HG03457 (cell line): ENCODE data around the gene LRP1B.
"Not testable (repeated sequence)": the region's sequence is repeated elsewhere in the genome, so short reads cannot be mapped to it uniquely, and the experiment has no call there.

Experiments used
- ATAC-seq: cut with Tn5 transposase; IDR thresholded peaks from one replicate; pipeline ENCODE4 v1.9.1; 2021; ENCODE audit warnings: moderate number of reproducible peaks; ENCODE audit not compliant: unreplicated experiment

The LRP1B gene

DNA sequence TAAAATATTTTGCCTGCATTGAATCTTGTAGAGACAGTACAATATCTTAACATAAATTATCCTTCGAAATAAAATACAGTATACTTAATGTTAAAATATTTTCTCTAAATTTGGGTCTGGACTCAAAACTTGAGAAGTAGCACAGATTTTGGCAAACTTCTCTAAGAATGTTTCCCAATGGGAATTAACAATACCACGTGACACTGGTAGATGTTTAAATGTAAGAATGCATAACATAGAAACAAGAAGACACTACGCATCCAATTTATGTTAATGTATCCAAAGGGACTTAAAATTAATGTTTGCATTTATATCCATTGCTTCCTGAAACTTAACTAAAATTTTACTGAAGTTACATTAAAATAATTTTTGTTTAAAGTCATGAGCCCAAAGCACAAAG lies 1460.9 kb downstream of the LRP1B start:
- no peak for ATAC-seq

DNA sequence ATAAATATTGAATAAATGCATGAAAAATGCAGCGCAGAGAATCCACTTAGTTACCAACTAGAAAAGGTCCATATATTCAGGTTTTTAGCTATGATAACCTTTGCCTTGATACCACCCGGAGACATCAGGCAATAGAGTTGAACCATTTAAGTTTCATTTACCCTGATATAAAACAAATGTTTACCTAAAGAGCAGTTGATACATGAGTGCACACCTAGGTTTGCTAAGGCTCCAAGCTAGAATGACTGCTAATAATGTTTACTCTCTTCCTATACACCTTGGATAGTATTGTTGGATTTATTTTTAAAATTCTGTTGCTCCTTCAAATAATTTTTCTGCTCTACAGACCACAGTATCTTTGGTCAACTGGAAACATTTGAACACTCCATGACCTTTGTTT lies 1463.6 kb downstream of the LRP1B start:
- ATAC-seq, result no peak

DNA sequence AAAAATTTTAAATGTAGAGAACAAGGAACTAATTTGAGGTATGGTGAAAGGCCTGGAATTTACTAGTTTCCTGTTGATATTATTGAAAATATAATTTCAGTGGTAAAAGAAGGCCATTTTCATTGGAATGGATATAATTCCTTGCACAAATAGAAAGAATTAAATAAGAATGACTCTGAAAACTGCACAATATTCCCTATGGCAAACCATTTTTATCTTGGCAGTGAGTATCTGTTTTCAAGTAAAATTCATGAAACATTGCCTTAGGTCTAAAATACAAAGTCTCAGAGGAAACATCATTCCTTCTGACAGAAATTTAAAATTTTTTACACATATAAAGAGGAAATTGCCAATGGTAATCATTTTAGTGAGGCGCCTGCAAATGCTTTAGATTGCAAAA lies 1468.3 kb downstream of the LRP1B start:
- no peak for ATAC-seq

DNA sequence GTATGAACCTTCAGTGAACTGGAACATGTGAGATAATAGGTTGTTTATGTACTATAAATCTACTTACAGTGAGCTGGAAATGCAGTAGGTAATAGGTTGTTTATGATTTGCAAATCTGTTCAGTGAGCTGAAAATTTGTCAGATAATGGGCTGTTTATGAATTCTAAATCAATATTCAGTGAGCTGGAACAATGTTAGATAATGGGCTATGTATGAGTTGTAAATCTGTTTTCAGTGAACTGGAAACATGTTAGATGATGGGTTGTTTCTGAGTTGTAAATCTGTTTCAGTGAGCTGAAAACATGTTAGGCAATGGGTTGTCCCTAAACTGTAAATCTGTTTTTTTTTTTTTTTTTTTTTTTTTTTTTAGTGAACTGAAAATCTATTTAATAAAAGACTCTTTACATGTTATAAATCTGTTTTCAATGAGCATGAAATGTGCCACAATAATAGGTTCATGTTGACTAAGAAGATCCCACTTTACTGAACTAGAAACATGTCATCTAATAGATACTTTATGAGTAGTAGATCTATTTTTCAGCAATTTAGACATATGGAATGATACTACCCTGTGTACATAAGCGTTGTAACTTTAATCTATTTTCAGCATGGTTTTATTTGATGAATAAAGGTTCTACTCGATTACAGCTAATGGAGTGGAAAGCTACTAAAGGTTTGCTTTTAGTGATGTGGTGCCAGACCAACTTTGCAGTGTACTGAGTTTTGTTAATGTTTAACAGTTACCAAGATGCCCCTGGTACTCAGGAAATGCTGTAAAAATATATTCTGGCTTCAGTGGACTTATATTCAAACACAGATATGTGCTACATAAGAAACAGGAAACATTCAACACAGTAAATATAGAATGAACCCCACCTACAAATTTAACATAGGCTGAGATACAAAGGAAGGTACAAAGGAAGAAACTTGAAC lies 1471.8 kb downstream of the LRP1B start:
- no peak for ATAC-seq

DNA sequence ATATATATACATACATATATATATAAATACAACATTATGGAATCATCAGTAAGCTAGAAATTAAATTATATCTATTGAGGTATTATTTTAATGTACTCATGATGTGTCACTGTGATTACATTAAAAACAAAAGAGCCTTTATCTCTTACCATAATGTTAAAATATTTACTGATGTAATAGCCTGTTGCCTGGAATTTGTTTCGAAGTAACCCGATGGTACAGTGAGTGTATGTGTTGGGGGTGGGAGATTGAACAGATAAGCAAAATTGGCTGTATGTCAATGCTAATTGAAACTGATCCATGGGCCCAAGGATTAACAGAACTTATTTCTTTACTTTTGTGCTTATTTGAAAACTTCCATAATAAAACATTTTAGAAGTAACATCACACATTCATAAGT lies 1473.2 kb downstream of the LRP1B start:
- ATAC-seq, result no peak

DNA sequence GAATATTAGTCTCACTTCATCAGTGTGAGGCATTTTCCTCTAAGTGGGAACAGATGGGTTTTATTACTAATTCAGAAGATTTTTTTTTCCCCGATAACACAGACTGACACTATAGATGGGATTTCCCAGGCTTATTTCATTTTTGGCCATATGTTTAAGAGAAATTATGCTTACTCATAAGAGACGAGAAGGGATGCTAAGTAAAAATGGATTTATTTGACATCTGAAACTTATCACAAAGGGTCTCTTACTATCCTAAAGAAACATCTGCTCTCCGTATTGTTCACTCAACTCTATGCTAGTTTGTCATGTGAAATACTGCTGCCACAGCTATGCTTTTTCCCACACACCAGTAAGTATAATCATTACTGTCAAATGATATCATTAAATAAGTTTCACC lies 1476.3 kb downstream of the LRP1B start:
- no peak for ATAC-seq

DNA sequence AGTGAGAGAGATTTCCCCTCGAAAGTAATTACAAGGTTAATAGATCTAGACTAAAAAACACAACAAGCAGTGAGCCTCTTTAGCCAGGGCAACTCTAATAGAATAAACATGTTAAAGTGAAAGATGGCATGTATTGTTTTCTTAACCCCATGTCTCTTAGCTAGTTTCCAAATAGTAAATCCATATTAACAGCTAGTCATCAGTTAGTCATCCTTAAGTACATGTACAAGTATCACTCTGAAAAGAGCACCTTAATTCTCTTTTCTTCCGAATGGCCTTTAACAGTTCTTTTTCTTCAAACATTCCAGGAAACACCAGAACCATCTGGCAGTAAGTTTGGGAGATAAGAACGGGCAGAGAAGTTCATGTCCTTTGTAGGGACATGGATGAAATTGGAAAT lies 1480.0 kb downstream of the LRP1B start:
- ATAC-seq, result no peak

DNA sequence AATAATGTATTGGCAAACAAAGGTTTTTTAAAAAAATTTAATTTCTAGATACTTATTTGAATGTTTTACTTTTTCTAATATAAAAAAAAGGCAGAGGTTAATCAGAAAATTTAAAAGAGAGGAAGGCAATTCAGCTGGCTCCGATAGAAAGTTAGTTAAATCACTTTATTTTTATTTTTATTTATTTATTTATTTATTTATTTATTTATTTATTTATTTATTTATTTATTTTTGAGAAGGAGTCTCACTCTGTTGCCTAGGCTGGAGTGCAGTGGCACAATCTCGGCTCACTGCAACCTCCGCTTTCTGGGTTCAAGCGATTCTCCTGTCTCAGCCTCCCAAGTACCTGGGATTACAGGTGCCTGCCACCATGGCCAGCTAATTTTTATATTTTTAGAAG lies 1480.7 kb downstream of the LRP1B start:
- ATAC-seq, result not testable (repeated sequence)

DNA sequence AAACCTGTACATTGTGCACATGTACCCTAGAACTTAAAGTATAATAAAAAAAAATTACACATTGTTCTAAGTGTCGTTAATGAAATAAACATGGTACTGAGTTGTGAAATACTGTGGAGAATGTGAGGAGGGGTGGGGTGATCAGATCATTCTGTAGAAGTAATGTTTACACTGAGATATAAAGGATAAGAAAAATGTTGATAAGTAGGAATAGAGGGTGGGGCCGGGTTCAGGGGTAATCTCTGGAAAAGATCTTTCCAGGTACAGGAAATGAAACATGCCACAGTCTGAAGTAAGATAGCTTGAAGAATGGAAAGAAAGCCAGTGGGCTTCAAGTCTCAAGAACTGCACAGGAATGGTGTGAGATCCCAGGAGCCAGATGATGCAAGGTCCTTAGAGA lies 1482.4 kb downstream of the LRP1B start:
- no peak for ATAC-seq

DNA sequence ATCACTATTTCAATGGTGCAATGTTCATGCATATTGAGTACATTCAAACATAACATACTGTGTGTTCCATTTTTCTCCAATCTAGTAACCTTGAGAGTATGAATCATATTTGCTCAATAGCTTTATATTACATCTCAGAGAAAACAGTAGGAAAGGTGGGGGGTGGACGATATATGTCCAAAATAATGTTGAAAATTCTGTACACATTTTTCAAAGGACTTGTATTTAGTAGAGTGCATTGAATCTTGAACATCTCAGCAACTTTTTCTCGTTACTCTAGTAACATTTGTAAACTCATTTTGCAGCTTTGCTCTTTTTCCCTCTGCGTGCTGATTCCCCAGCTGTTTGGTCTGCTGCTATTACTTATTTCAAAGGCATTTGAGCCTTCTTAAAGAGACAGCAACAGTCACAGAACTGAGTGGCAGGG lies 1487.0 kb downstream of the LRP1B start:
- ATAC-seq, result no peak

DNA sequence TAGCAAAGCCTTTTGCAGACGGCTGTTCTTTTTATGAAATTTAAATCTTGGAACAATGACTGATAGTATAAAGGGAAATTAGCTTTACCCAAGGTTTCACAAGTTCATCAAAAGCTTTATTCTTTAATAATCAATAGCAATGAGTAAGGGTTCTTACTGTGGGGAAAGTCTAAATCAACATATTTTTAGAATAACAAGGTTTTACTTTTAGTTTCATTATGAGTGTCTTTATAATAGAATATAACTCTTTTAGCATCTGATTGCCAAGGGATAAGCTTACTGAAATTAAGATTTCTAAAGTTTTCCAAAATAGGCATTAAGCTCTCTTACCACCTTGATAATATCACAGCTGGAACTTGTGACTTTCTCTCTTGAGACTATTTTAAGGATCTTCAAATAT lies 1489.7 kb downstream of the LRP1B start:
- ATAC-seq, result peak; percentile 68

DNA sequence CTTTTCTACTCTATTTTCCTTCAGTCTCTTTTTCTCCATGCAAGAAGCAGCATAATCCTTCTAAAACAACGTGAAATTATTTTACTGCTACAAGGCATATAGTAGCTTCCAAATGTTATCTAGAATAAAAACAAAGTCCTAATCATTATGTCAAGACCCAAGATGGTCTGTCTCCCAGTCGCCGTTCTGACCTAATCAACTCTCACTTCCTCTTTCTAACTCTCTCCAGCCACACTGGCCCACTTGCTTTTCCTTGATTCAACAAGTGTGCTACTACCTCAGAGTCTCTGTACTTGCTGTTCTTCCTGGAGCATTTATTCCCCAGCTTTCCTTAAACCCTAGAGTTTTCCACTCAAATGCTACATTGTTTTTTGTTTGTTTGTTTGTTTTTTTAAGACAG lies 1491.2 kb downstream of the LRP1B start:
- ATAC-seq, result peak; percentile 71

DNA sequence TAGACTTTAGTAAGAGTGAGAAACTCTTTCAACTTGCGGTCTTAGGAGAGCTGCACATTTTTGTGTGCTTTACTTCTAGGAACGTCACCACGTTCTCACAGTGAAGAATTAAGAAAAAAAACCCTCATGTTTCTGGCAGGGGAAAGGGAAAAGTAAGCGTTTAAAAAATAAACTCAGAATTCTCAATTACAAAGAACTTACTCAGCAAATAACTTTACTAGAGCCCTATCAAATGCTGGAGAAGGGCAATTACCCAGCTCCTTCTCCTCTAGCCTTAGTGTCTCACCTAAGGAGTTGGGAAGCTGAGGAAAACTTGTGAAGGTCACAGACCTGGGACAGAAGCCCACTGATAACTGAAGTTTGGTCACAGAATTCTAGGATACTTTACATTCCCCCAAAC lies 1500.3 kb downstream of the LRP1B start:
- ATAC-seq, result no peak

DNA sequence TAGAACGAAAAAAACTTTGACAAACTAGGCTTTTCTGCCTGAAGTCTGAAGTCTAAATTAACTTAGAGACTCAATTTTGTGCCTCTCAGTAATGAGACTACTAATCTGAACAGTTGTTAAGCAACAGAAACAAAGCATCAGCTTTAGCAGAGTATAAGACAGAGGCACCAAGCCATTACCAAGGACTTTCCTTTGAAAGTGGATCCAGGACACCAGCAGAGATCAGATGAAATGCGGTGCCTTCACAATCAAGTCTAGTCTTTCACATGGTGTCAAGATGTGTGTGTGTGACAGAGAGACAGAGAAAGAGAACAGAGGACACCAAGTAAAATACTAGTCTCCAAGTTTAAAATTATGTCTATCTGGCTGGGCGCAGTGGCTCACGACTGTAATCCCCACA lies 1502.9 kb downstream of the LRP1B start:
- ATAC-seq, result no peak

DNA sequence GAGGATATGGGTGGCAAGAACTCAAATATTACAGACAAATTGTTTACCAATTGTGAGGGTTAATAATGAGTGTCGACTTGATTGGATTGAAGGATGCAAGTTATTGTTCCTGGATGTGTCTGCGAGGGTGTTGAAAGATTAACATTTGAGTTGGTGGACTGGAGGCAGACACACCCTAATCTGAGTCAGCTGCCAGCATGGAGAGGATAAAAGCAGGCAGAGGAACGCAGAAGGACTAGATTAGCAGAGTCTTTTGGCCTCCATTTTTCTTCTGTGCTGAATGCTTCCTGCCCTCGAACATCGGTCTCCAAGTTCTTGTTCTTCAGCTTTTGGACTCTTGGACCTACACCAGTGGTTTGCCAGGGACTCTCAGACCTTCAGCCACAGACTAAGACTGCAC lies 1503.7 kb downstream of the LRP1B start:
- no peak for ATAC-seq

DNA sequence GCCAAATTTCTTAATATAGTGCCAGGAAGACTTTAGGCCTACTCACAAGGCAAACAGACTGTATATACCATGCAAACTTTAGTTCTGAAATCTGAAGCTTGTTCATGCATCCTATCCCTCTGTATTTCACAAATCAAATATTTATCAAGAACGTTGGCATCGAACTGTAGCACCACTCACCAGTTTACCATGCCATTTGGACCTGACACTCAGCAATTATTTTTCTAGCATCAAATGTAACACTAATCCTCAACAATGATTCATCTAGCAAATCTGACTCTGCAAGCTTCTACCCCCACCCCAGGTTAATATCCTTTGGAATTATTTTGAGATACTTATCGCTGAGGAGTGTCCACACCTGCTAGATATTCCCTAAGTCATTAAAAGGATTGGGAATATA lies 1506.6 kb downstream of the LRP1B start:
- no peak for ATAC-seq

DNA sequence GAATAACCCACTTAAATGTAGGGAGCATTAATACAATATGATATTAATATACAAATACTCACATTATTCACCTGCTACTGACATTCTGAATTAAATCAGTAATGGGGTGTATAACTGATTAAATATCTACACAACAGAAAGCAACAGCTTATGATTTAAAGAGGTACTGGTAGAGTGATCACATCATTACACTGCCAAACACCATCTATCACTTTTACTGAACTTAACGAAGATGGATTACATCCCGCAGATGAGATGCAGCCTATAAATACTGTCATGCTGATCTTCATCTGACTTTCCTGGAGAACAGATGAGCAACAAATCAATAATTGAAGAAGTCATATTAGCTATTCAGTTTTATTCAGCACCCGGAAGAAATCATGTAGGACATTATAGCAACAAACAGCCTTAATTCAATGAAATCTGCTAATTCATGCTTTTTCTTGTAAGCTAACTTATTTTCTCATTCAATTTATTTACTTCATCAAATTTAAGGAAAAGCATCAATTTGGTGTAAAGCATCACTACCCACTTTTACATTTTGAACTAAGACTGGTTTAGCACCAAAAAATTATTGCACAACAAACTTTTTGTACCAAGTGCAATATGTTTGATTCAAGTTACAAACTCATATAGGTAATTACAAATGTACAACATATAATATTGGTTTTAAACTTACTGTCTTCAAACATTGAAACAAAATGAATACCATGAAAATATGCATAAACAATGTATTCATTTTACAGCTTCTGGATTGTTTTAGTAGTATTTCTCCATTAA lies 1509.0 kb downstream of the LRP1B start:
- ATAC-seq, result no peak

DNA sequence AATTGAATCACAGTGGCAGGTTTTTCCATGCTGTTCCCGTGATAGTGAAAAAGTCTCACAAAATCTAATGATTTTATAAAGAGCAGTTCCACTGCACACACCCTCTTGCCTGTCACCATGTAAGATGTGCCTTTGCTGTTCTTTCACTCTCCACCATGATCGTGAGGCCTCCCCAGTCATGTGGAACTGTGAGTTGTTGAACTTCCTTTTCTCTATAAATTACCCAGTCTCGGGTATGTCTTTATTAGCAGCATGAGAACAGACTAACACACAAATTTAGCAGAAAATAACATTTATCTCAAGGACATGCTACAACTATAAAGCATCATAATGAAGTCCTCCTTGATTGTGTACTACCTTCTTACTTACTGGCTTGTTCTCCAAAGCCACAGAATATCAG lies 1526.0 kb downstream of the LRP1B start:
- no peak for ATAC-seq

DNA sequence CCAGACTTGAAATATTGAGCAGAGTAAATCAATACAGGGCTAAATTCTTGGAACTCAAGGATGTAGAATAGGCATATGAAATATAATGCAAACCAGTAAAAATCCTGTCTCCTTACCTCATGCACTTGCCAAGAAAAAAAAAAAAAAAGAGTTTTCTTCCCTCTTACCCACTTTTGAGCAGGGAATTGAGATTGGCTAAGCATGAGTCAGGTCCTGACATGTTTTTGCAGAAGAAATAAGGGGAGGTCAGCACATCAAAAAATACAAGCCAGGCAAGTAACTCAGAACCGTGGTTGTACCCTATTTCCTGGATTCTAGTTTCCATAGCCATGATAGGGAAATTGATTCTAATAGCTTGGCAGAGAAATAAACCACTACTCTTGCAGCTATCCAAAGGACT lies 1526.7 kb downstream of the LRP1B start:
- no peak for ATAC-seq

DNA sequence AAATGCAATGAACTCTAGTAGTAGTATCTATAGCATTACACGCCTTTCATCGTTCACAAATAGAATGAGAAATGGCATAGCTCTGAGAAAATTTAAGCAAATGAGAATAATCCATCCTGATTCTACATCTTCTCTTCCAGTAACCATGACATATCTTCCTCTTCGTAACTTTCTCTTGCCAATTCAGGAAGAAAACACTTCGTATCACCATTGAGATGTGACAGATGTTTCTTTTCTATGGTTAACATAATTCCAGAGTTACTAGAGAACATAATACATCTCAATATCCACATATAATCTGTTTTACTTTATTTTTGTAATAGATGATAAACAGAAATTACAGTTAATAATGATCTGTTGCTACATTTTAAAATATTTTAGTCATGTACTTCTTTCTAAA lies 1527.4 kb downstream of the LRP1B start:
- ATAC-seq, result no peak

DNA sequence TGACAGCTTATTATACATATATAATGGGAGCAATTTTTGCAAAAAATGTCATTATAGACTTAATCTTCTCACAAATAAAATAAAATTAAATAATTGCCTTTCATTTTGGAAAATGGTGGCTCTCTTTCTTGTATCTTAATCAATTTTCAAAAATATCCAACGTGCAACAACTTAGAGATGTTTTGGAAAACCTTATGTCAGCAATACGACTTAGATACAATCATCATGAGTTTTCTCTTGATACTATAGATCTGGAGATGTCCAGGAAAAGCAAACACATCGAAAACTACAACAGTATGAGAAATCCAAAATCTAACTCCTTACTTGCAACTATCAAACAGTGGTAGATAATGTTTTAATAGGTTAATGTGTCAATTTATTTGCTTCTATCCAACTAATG lies 1529.0 kb downstream of the LRP1B start:
- no peak for ATAC-seq

DNA sequence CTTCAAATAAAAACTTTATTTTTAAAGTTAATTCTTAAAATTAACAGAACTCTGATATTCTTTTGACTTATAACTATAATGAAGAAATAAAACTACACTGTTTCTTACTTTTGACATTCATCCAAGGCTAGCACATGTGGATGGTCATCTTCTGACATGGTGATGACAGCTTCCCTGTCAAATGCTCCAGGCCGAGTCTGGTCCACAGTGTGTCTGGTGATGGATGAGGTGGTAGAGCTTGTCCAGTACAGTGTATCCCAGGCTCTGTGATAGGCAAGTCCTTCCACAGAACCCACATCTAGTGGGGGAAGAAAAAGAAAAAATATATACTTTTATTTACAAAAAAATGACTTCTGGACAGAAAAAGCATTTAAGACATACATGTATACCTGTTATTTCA lies 1529.5 kb downstream of the LRP1B start:
- no peak for ATAC-seq
